ENCODE measurements around the gene PIF1.
A peak's percentile ranks its signal among the peaks of the same experiment; 100 is the strongest.
"Not testable (repeated sequence)": the region's sequence is repeated elsewhere in the genome, so short reads cannot be mapped to it uniquely, and the experiment has no call there.

PIF1 gene

GRCh38 chr15:64836023-64836536, 10.6 kb upstream of the PIF1 start:
- WGBS, 2 experiments (ENCODE audit: insufficient coverage in 2 of 2), result 90 to 93% methylated on average over 11 to 13 of the region's 14 CpGs
- H3K4me3 ChIP-seq (ENCODE audit: extremely low read depth, insufficient read depth, low read length, poor library complexity, severe bottlenecking), result no peak overlapping the region
- H3K4me1 ChIP-seq (ENCODE audit: control insufficient read depth, insufficient read depth, low read length, poor library complexity, severe bottlenecking), result peaks cover 6% of the 10 kb centered on the region
- no peaks in the 10 kb centered on the region for H3K9me3 ChIP-seq (ENCODE audit: control insufficient read depth, low read length)
- H3K27ac ChIP-seq (ENCODE audit: low read depth, low read length, severe bottlenecking), result no peak overlapping the region
- no peaks in the 10 kb centered on the region for H3K36me3 ChIP-seq (ENCODE audit: control insufficient read depth, insufficient read depth, low read length)

DNA sequence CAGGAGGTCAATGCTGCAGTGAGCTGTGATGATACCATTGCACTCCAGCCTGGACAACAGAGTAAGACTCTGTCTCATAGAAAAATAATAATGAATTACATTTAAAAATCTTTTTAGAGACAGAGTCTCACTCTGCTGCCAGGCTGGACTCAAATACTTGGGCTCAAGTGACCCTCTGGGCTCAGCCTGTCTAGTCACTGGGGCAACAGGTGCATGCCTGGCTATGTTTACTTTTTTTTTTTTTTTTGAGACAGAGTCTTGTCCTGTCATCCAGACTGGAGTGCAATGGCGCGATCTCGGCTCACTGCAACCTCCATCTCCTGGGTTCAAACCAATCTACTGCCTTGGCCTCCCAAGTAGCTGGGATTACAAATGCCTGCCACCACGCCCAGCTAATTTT, 8.2 kb upstream of the PIF1 start:
- H3K4me3 ChIP-seq (ENCODE audit: extremely low read depth, insufficient read depth, low read length, poor library complexity, severe bottlenecking), result no peak overlapping the region
- H3K4me1 ChIP-seq (ENCODE audit: control insufficient read depth, insufficient read depth, low read length, poor library complexity, severe bottlenecking), result peaks cover 2% of the 10 kb centered on the region
- 86 to 100% methylated on average over 3 to 4 of the region's 4 CpGs for WGBS, 2 experiments (ENCODE audit: insufficient coverage in 2 of 2)
- no peaks in the 10 kb centered on the region for H3K9me3 ChIP-seq (ENCODE audit: control insufficient read depth, low read length)
- H3K36me3 ChIP-seq (ENCODE audit: control insufficient read depth, insufficient read depth, low read length), result no peaks in the 10 kb centered on the region
- no peak overlapping the region for H3K27ac ChIP-seq (ENCODE audit: low read depth, low read length, severe bottlenecking)

GRCh38 chr15:64828985-64829384, 3.5 kb upstream of the PIF1 start:
- 100% methylated on average over 3 to 5 of the region's 5 CpGs for WGBS, 2 experiments (ENCODE audit: insufficient coverage in 2 of 2)
- Histone ChIP-seq H3K27ac (ENCODE audit: low read depth, low read length, severe bottlenecking) (no peak overlapping the region), H3K36me3 (ENCODE audit: control insufficient read depth, insufficient read depth, low read length) (no peaks in the 10 kb centered on the region), H3K9me3 (ENCODE audit: control insufficient read depth, low read length) (no peaks in the 10 kb centered on the region), H3K4me3 (ENCODE audit: extremely low read depth, insufficient read depth, low read length, poor library complexity, severe bottlenecking) (no peak overlapping the region), H3K4me1 (ENCODE audit: control insufficient read depth, insufficient read depth, low read length, poor library complexity, severe bottlenecking) (peaks cover 6% of the 10 kb centered on the region)

DNA sequence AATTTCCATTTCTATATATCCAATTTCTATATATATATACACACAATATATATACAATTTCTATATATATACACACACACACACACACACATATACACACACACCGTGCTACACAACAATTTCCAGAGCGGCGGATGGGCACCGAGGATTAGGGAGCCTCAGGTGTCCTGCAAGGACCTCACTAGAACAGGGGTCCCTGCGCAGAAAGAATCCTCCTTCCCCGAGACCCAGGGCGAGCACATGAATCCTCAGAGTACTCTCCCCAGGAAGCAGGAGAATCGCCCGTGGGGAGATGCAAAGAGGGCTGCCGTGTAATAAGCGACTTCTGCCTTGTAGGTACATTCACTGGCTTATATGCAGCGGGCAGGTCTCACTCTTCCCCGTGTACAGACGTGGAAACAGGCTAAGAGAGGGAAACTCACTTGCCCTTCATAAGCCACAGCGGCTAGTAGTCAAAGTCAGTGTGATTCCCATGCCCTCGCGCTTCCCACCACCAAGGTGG, 467 bp downstream of the PIF1 start:
- peak overlapping the region; percentile 73 for H3K27ac ChIP-seq (ENCODE audit: low read depth, low read length, severe bottlenecking)
- 2% methylated on average over 10 to 17 of the region's 17 CpGs for WGBS, 2 experiments (ENCODE audit: insufficient coverage in 2 of 2)
- H3K9me3 ChIP-seq (ENCODE audit: control insufficient read depth, low read length), result no peaks in the 10 kb centered on the region
- H3K4me1 ChIP-seq (ENCODE audit: control insufficient read depth, insufficient read depth, low read length, poor library complexity, severe bottlenecking), result peaks cover 10% of the 10 kb centered on the region
- peak overlapping the region; percentile 71 for H3K4me3 ChIP-seq (ENCODE audit: extremely low read depth, insufficient read depth, low read length, poor library complexity, severe bottlenecking)
- H3K36me3 ChIP-seq (ENCODE audit: control insufficient read depth, insufficient read depth, low read length), result peaks cover 21% of the 10 kb centered on the region

- Histone ChIP-seq H3K4me3 (ENCODE audit: extremely low read depth, insufficient read depth, low read length, poor library complexity, severe bottlenecking) (no peak overlapping the region), H3K36me3 (ENCODE audit: control insufficient read depth, insufficient read depth, low read length) (peaks cover 50% of the 10 kb centered on the region), H3K9me3 (ENCODE audit: control insufficient read depth, low read length) (no peaks in the 10 kb centered on the region), H3K4me1 (ENCODE audit: control insufficient read depth, insufficient read depth, low read length, poor library complexity, severe bottlenecking) (peaks cover 3% of the 10 kb centered on the region), H3K27ac (ENCODE audit: low read depth, low read length, severe bottlenecking) (no peak overlapping the region)
- WGBS, 2 experiments (ENCODE audit: insufficient coverage in 2 of 2), result 87 to 95% methylated on average over 6 to 11 of the region's 13 CpGs
Observed at GRCh38 chr15:64816452-64816851, 9.0 kb downstream of the PIF1 start.

GRCh38 chr15:64814965-64815364, 10.5 kb downstream of the PIF1 start:
- Histone ChIP-seq H3K36me3 (ENCODE audit: control insufficient read depth, insufficient read depth, low read length) (peaks cover 39% of the 10 kb centered on the region), H3K4me1 (ENCODE audit: control insufficient read depth, insufficient read depth, low read length, poor library complexity, severe bottlenecking) (peaks cover 18% of the 10 kb centered on the region)
- H3K4me3 ChIP-seq (ENCODE audit: extremely low read depth, insufficient read depth, low read length, poor library complexity, severe bottlenecking); H3K9me3 ChIP-seq (ENCODE audit: control insufficient read depth, low read length); H3K27ac ChIP-seq (ENCODE audit: low read depth, low read length, severe bottlenecking): not testable (repeated sequence)
- WGBS, 2 experiments (ENCODE audit: insufficient coverage in 2 of 2), result 96 to 100% methylated on average over 1 to 3 of the region's 4 CpGs

GRCh38 chr15:64814283-64814682, 11.2 kb downstream of the PIF1 start:
- H3K4me1 ChIP-seq (ENCODE audit: control insufficient read depth, insufficient read depth, low read length, poor library complexity, severe bottlenecking), result peaks cover 18% of the 10 kb centered on the region
- H3K4me3 ChIP-seq (ENCODE audit: extremely low read depth, insufficient read depth, low read length, poor library complexity, severe bottlenecking); H3K9me3 ChIP-seq (ENCODE audit: control insufficient read depth, low read length); H3K27ac ChIP-seq (ENCODE audit: low read depth, low read length, severe bottlenecking): not testable (repeated sequence)
- 78 to 98% methylated on average over 5 to 6 of the region's 8 CpGs for WGBS, 2 experiments (ENCODE audit: insufficient coverage in 2 of 2)
- H3K36me3 ChIP-seq (ENCODE audit: control insufficient read depth, insufficient read depth, low read length), result peaks cover 32% of the 10 kb centered on the region

- Histone ChIP-seq H3K36me3 (ENCODE audit: control insufficient read depth, insufficient read depth, low read length) (peaks cover 22% of the 10 kb centered on the region), H3K9me3 (ENCODE audit: control insufficient read depth, low read length) (no peaks in the 10 kb centered on the region), H3K4me3 (ENCODE audit: extremely low read depth, insufficient read depth, low read length, poor library complexity, severe bottlenecking) (no peak overlapping the region), H3K27ac (ENCODE audit: low read depth, low read length, severe bottlenecking) (no peak overlapping the region), H3K4me1 (ENCODE audit: control insufficient read depth, insufficient read depth, low read length, poor library complexity, severe bottlenecking) (peaks cover 18% of the 10 kb centered on the region)
- WGBS, 2 experiments (ENCODE audit: insufficient coverage in 2 of 2), result 89% methylated on average over 5 of the region's 6 CpGs
Observed at GRCh38 chr15:64813075-64813474, 12.4 kb downstream of the PIF1 start.

- Histone ChIP-seq H3K9me3 (ENCODE audit: control insufficient read depth, low read length) (no peaks in the 10 kb centered on the region), H3K4me1 (ENCODE audit: control insufficient read depth, insufficient read depth, low read length, poor library complexity, severe bottlenecking) (peaks cover 29% of the 10 kb centered on the region), H3K36me3 (ENCODE audit: control insufficient read depth, insufficient read depth, low read length) (peaks cover 3% of the 10 kb centered on the region), H3K4me3 (ENCODE audit: extremely low read depth, insufficient read depth, low read length, poor library complexity, severe bottlenecking) (no peak overlapping the region), H3K27ac (ENCODE audit: low read depth, low read length, severe bottlenecking) (no peak overlapping the region)
- WGBS, 2 experiments (ENCODE audit: insufficient coverage in 2 of 2), result 7 to 24% methylated on average over 3 to 4 of the region's 6 CpGs
Observed at GRCh38 chr15:64810497-64811326, 14.7 kb downstream of the PIF1 start.

DNA sequence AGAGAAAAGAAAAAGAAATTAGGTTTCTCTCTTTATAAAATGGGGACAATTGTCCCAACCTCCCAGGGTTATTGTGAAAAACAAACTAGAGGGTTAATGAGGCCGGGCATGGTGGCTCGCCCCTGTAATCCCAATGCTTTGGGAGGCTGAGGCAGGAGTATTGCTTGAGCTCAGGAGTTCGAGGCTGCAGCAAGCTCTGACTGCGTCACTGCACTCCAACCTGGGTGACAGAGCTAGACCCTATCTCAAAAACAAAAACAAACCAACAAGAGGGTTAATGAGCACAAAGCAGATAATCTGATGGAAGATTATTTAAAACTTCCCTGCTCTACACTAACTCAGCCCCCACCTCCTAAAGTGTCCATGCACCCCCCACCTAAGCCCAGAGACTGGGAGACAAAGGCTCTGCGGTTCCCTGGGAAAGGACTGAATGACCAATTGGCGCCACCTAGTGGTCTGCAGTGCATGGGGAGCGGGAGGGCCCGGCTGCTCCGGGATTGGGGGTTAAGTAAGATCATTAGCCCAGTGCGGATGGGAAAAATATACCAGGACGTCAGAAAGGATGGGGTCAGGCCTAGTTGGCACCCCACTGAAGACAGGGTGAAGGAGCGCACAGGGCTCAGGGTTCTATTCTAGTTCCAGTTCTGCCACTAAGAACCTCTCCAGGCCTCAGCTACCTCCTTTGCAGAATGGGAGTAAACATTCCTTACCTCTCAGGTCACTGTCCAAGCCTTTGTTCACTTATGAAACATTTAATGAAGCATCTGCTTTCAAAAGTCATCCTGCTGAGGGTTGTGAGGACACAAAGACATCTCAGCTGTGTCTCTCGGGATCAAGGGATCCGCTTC, 15.6 kb downstream of the PIF1 start:
- WGBS, 2 experiments (ENCODE audit: insufficient coverage in 2 of 2), result 19 to 28% methylated on average over 6 to 12 of the region's 14 CpGs
- Histone ChIP-seq H3K4me3 (ENCODE audit: extremely low read depth, insufficient read depth, low read length, poor library complexity, severe bottlenecking) (no peak overlapping the region), H3K9me3 (ENCODE audit: control insufficient read depth, low read length) (no peaks in the 10 kb centered on the region), H3K27ac (ENCODE audit: low read depth, low read length, severe bottlenecking) (no peak overlapping the region), H3K4me1 (ENCODE audit: control insufficient read depth, insufficient read depth, low read length, poor library complexity, severe bottlenecking) (peaks cover 29% of the 10 kb centered on the region), H3K36me3 (ENCODE audit: control insufficient read depth, insufficient read depth, low read length) (no peaks in the 10 kb centered on the region)

Data from mesodermal cell (in vitro differentiated cells).